Nephron (organoid): ENCODE measurements around the gene RUNX2.

Experiments
- H3K27ac Mint-ChIP-seq, 3 experiments: 2 replicates each; pipeline ENCODE4 v1.8.0; 2020; ENCODE audit warnings: mixed read lengths in 3 of 3, mild to moderate bottlenecking in 2 of 3, moderate library complexity in 1 of 3
- H3K27me3 Mint-ChIP-seq: 2 replicates; pipeline ENCODE4 v1.8.0; 2021; ENCODE audit warnings: low read depth, mild to moderate bottlenecking, moderate library complexity, mixed read lengths
- H3K36me3 Mint-ChIP-seq: 2 replicates; pipeline ENCODE4 v1.8.0; 2020; ENCODE audit warnings: low read depth, mixed read lengths
- H3K4me1 Mint-ChIP-seq: 2 replicates; pipeline ENCODE4 v1.8.0; 2020; ENCODE audit warnings: mixed read lengths
- H3K4me3 Mint-ChIP-seq, 3 experiments: 2 replicates each; pipeline ENCODE4 v1.8.0; 2020; ENCODE audit warnings: mild to moderate bottlenecking in 3 of 3, mixed read lengths in 3 of 3, moderate library complexity in 2 of 3
- H3K9me3 Mint-ChIP-seq: 2 replicates; pipeline ENCODE4 v1.8.0; 2020; ENCODE audit warnings: mixed read lengths
- CTCF ChIP-seq, 3 experiments: fragments of 200-600 bp; sonication (generic); IDR thresholded peaks; one replicate each; pipeline ENCODE4 v1.5.0; 2021; ENCODE audit warnings: antibody characterized with exemption in 3 of 3; ENCODE audit not compliant: unreplicated experiment in 3 of 3

RUNX2 gene

GRCh38 chr6:45651301-45651700 is 323.2 kb downstream of the RUNX2 start:
- Mint-ChIP-seq H3K4me1 (peaks cover 38% of the 10 kb centered on the region), H3K9me3 (no peaks in the 10 kb centered on the region), H3K4me3 (no peak overlapping the region), H3K27me3 (peaks cover 30% of the 10 kb centered on the region), H3K27ac (no peak overlapping the region), H3K36me3 (no peaks in the 10 kb centered on the region)
- no peak for TF ChIP-seq CTCF (IDR thresholded peaks at IDR 0.05; ENCODE audit: unreplicated experiment in 3 of 3)

- no peak overlapping the region for H3K4me3 Mint-ChIP-seq
- H3K27ac Mint-ChIP-seq: peak overlapping the region in 2 of 3 experiments; percentile 46 to 82
- H3K36me3 Mint-ChIP-seq: no peaks in the 10 kb centered on the region
- H3K4me1 Mint-ChIP-seq: peaks cover 29% of the 10 kb centered on the region
- no peak for TF ChIP-seq CTCF (IDR thresholded peaks at IDR 0.05; ENCODE audit: unreplicated experiment in 3 of 3)
- H3K27me3 Mint-ChIP-seq: peaks cover 25% of the 10 kb centered on the region
- H3K9me3 Mint-ChIP-seq: peaks cover 3% of the 10 kb centered on the region
Observed at GRCh38 chr6:45652416-45652815, 324.3 kb downstream of the RUNX2 start.

GRCh38 chr6:45653117-45653883 is 325.2 kb downstream of the RUNX2 start:
- Mint-ChIP-seq H3K36me3 (no peaks in the 10 kb centered on the region), H3K4me1 (peaks cover 20% of the 10 kb centered on the region), H3K4me3 (no peak overlapping the region), H3K27me3 (peaks cover 34% of the 10 kb centered on the region), H3K27ac (no peak overlapping the region), H3K9me3 (peaks cover 3% of the 10 kb centered on the region)
- TF ChIP-seq CTCF (IDR thresholded peaks at IDR 0.05; ENCODE audit: unreplicated experiment in 3 of 3): no peak

- H3K27ac Mint-ChIP-seq: no peak overlapping the region
- no peaks in the 10 kb centered on the region for H3K36me3 Mint-ChIP-seq
- H3K9me3 Mint-ChIP-seq: peaks cover 3% of the 10 kb centered on the region
- H3K27me3 Mint-ChIP-seq: peaks cover 48% of the 10 kb centered on the region
- H3K4me3 Mint-ChIP-seq: no peak overlapping the region
- peaks cover 18% of the 10 kb centered on the region for H3K4me1 Mint-ChIP-seq
- no peak for TF ChIP-seq CTCF (IDR thresholded peaks at IDR 0.05; ENCODE audit: unreplicated experiment in 3 of 3)
Observed at GRCh38 chr6:45654673-45655072, 326.5 kb downstream of the RUNX2 start.

GRCh38 chr6:45655745-45656476 is 327.8 kb downstream of the RUNX2 start:
- H3K4me3 Mint-ChIP-seq: no peak overlapping the region
- H3K9me3 Mint-ChIP-seq: peaks cover 3% of the 10 kb centered on the region
- H3K4me1 Mint-ChIP-seq: peaks cover 9% of the 10 kb centered on the region
- peaks cover 55% of the 10 kb centered on the region for H3K27me3 Mint-ChIP-seq
- no peaks in the 10 kb centered on the region for H3K36me3 Mint-ChIP-seq
- TF ChIP-seq CTCF (IDR thresholded peaks at IDR 0.05; ENCODE audit: unreplicated experiment in 3 of 3): no peak
- no peak overlapping the region for H3K27ac Mint-ChIP-seq
